ENCODE measurements around the gene TEX264. TPM values are rescaled to one million over a fixed set of nuclear protein-coding genes. Genes with fewer than 3 reads are reported as not detected.
"Not testable (repeated sequence)": the region's sequence is repeated elsewhere in the genome, so short reads cannot be mapped to it uniquely, and the experiment has no call there.

TEX264 gene
- total RNA-seq, 1 donor from 2014 or later = 23.8 TPM

DNA sequence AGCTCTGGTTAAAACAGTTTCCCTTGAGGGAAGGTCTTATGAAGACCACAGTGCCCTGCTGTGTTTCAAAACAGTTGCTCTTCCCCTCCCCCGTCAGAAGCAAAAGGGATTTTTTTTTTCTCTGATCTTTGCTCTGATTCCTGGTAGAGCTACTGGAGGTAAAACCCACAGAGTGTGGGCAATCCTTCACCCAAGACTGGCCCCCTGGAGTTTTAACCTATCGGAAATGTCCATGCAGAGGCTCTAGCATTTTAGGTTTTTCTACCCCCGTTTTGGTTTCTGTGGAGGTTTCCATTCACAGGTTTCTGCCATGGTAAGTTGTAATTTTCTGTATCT lies 63.5 kb downstream of the TEX264 start:
- Mint-ChIP-seq H3K36me3 (ENCODE audit: low read depth, unreplicated experiment) (no peaks in the 10 kb centered on the region), H3K27me3 (ENCODE audit: unreplicated experiment) (peaks cover 2% of the 10 kb centered on the region), H3K4me3 (ENCODE audit: unreplicated experiment) (no peak overlapping the region), H3K9me3 (ENCODE audit: unreplicated experiment) (no peaks in the 10 kb centered on the region), H3K27ac (ENCODE audit: unreplicated experiment) (no peak overlapping the region), H3K4me1 (ENCODE audit: unreplicated experiment) (peaks cover 20% of the 10 kb centered on the region)
- no peak for DNase-seq (ENCODE audit: low spot score)
- TF ChIP-seq, protein P1, sequence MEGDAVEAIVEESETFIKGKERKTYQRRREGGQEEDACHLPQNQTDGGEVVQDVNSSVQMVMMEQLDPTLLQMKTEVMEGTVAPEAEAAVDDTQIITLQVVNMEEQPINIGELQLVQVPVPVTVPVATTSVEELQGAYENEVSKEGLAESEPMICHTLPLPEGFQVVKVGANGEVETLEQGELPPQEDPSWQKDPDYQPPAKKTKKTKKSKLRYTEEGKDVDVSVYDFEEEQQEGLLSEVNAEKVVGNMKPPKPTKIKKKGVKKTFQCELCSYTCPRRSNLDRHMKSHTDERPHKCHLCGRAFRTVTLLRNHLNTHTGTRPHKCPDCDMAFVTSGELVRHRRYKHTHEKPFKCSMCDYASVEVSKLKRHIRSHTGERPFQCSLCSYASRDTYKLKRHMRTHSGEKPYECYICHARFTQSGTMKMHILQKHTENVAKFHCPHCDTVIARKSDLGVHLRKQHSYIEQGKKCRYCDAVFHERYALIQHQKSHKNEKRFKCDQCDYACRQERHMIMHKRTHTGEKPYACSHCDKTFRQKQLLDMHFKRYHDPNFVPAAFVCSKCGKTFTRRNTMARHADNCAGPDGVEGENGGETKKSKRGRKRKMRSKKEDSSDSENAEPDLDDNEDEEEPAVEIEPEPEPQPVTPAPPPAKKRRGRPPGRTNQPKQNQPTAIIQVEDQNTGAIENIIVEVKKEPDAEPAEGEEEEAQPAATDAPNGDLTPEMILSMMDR (IDR thresholded peaks at IDR 0.05; ENCODE audit: unreplicated experiment) = no peak

DNA sequence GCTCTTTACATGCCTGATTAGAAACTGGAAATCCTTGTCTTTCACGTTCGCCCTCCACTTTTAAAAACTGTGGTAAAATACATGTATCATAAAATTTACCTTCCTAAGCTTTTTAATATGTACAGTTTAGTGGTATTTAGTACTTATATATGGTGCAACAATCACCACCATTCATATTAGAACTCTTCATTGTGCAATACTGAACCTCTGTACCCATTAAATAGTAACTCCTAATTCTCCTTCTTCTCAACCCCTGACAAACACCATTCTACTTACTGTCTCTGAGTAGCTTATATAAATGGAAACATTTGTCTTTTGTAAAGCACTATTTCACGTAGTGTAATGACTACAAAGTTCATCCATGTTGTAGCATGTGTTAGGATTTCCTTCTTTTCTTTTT lies 64.0 kb downstream of the TEX264 start:
- Mint-ChIP-seq H3K36me3 (ENCODE audit: low read depth, unreplicated experiment) (no peaks in the 10 kb centered on the region), H3K27ac (ENCODE audit: unreplicated experiment) (no peak overlapping the region), H3K9me3 (ENCODE audit: unreplicated experiment) (no peaks in the 10 kb centered on the region), H3K27me3 (ENCODE audit: unreplicated experiment) (peaks cover 2% of the 10 kb centered on the region), H3K4me3 (ENCODE audit: unreplicated experiment) (no peak overlapping the region), H3K4me1 (ENCODE audit: unreplicated experiment) (peaks cover 20% of the 10 kb centered on the region)
- DNase-seq (ENCODE audit: low spot score) = no peak
- TF ChIP-seq, protein P1 (IDR thresholded peaks at IDR 0.05; ENCODE audit: unreplicated experiment) = no peak

DNA sequence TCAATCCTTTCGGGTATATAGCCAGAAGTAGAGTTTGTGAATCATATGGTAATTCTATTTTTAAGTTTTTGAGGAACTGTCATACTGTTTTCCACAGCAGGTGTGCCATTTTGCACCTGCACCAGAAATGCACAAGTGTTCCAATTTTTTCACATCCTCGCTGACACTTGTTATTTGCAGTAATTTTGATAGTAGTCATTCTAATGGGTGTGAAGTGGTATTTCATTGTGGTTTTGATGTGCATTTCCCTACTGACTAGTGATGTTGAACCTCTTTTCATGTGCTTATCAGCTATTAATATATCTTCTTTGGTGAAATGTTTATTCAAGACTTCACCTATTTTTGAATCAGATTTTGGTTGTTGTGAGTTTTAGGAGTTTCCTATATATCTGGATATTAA lies 64.9 kb downstream of the TEX264 start:
- Mint-ChIP-seq H3K27ac (ENCODE audit: unreplicated experiment) (no peak overlapping the region), H3K9me3 (ENCODE audit: unreplicated experiment) (no peaks in the 10 kb centered on the region)

GRCh38 chr3:51739110-51739509 lies 68.1 kb downstream of the TEX264 start:
- H3K36me3 Mint-ChIP-seq (ENCODE audit: low read depth, unreplicated experiment) = no peaks in the 10 kb centered on the region
- no peaks in the 10 kb centered on the region for H3K9me3 Mint-ChIP-seq (ENCODE audit: unreplicated experiment)
- peaks cover 2% of the 10 kb centered on the region for H3K27me3 Mint-ChIP-seq (ENCODE audit: unreplicated experiment)
- DNase-seq (ENCODE audit: low spot score) = no peak
- TF ChIP-seq, protein P1 (IDR thresholded peaks at IDR 0.05; ENCODE audit: unreplicated experiment) = no peak
- peaks cover 20% of the 10 kb centered on the region for H3K4me1 Mint-ChIP-seq (ENCODE audit: unreplicated experiment)
- no peak overlapping the region for H3K27ac Mint-ChIP-seq (ENCODE audit: unreplicated experiment)
- H3K4me3 Mint-ChIP-seq (ENCODE audit: unreplicated experiment) = no peak overlapping the region

More for the DNA sequence above, 64.9 kb downstream of the TEX264 start:
- H3K36me3 Mint-ChIP-seq (ENCODE audit: low read depth, unreplicated experiment) = no peaks in the 10 kb centered on the region
- TF ChIP-seq, protein P1 (IDR thresholded peaks at IDR 0.05; ENCODE audit: unreplicated experiment) = no peak
- peaks cover 2% of the 10 kb centered on the region for H3K27me3 Mint-ChIP-seq (ENCODE audit: unreplicated experiment)
- H3K4me3 Mint-ChIP-seq (ENCODE audit: unreplicated experiment) = no peak overlapping the region
- no peak for DNase-seq (ENCODE audit: low spot score)
- peaks cover 20% of the 10 kb centered on the region for H3K4me1 Mint-ChIP-seq (ENCODE audit: unreplicated experiment)

DNA sequence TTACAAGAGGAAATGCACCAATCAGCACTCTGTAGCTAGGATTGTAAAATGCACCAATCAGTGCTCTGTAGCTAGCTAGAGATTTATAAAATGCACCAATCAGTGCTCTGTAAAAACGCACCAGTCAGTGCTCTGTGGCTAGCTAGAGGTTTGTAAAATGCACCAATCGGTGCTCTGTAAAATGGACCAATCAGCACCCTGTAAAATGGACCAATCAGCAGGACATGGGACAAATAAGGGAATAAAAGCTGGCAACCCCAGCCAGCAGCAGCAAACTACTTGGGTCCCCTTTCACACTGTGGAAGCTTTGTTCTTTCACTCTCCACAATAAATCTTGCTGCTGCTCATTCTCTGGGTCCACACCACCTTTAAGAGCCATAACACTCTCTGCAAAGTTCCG lies 71.3 kb downstream of the TEX264 start:
- H3K27me3 Mint-ChIP-seq (ENCODE audit: unreplicated experiment); H3K36me3 Mint-ChIP-seq (ENCODE audit: low read depth, unreplicated experiment); H3K27ac Mint-ChIP-seq (ENCODE audit: unreplicated experiment); H3K4me3 Mint-ChIP-seq (ENCODE audit: unreplicated experiment); DNase-seq (ENCODE audit: low spot score); H3K9me3 Mint-ChIP-seq (ENCODE audit: unreplicated experiment): not testable (repeated sequence)
- peaks cover 20% of the 10 kb centered on the region for H3K4me1 Mint-ChIP-seq (ENCODE audit: unreplicated experiment)

- H3K36me3 Mint-ChIP-seq (ENCODE audit: low read depth, unreplicated experiment); H3K4me3 Mint-ChIP-seq (ENCODE audit: unreplicated experiment); H3K27ac Mint-ChIP-seq (ENCODE audit: unreplicated experiment); H3K27me3 Mint-ChIP-seq (ENCODE audit: unreplicated experiment); DNase-seq (ENCODE audit: low spot score); H3K9me3 Mint-ChIP-seq (ENCODE audit: unreplicated experiment): not testable (repeated sequence)
- peaks cover 15% of the 10 kb centered on the region for H3K4me1 Mint-ChIP-seq (ENCODE audit: unreplicated experiment)
Observed at GRCh38 chr3:51742978-51743377, 71.9 kb downstream of the TEX264 start.
